ENCODE results near the gene AGPAT4.

DNA sequence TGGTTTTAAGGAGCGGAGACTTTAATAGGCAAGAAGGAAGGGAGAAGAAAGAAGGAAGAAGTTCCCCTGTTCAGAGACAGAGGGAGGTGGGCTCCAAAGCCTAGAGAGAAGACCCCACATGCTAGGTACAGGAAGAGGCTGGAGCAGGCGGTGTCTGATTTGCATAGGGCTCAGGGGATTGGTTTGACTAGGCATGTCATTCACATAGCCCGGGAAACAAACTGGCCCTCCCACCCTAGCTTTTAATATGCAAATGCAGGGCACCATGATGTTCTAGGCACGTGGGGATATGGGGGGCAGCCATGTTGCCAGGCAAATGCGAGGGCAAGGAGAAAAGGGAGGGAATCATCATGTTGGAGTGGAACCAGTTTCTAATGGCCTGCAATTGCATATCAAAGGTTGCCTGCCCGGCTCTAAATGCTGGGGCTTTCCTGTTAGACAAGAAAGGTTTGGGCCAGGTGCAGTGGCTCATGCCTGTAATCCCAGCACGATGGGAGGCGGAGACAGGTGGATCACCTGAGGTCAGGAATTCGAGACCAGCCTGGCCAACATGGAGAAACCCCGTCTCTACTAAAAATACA is 34.3 kb upstream of the AGPAT4 start:
- TF ChIP-seq CTCF (CRISPR knock-in tag; IDR thresholded peaks at IDR 0.05): no peak
- no peak for TF ChIP-seq HNF1B (CRISPR knock-in tag; IDR thresholded peaks at IDR 0.05)
- TF ChIP-seq ZNF619 (CRISPR knock-in tag; IDR thresholded peaks at IDR 0.05): no peak
- no peak for TF ChIP-seq CHCHD3 (CRISPR knock-in tag; IDR thresholded peaks at IDR 0.05)
- TF ChIP-seq KDM1A (CRISPR knock-in tag; IDR thresholded peaks at IDR 0.05): no peak
- no peak for TF ChIP-seq STAG1 (CRISPR knock-in tag; IDR thresholded peaks at IDR 0.05)
- TF ChIP-seq EP300 (IDR thresholded peaks at IDR 0.05; ENCODE audit: low read depth in 2 of 2, low read length in 2 of 2): no peak
- TF ChIP-seq EP300 (CRISPR knock-in tag; IDR thresholded peaks at IDR 0.05; ENCODE audit: borderline replicate concordance): no peak
- TF ChIP-seq SRF (IDR thresholded peaks at IDR 0.05; ENCODE audit: low read depth, low read length): no peak
- TF ChIP-seq TCF7 (IDR thresholded peaks at IDR 0.05; ENCODE audit: low read depth): no peak
- TF ChIP-seq POLR2AphosphoS5 (IDR thresholded peaks at IDR 0.05; ENCODE audit: low read depth, low read length): no peak
- TF ChIP-seq TCF12 (IDR thresholded peaks at IDR 0.05): no peak
- no peak for TF ChIP-seq TCF12 (CRISPR knock-in tag; IDR thresholded peaks at IDR 0.05)
- TF ChIP-seq KDM4B (CRISPR knock-in tag; IDR thresholded peaks at IDR 0.05): no peak

Measured in HepG2 (cell line).